Endothelial cell of umbilical vein (primary cell): ENCODE measurements around the gene TOP3B. TPM values are rescaled to one million over a fixed set of nuclear protein-coding genes. Genes with fewer than 3 reads are reported as not detected.
A peak's percentile ranks its signal among the peaks of the same experiment; 100 is the strongest.

Experiments
- BruUV-seq: library from RNA; stranded (reverse); fragments of 400-500 nt; replicated peaks from 2 replicates; lab custom pipeline; 2021; lab: Mats Ljungman, UMichigan
- CTCF ChIA-PET: fragments of 300-600, 350-600 bp; sonication (Branson Sonifier 250); formaldehyde crosslinking; loops from one replicate; lab custom pipeline; 2021; ENCODE audit warnings: antibody characterized with exemption, inconsistent platforms; lab: Charles Lee
- POLR2A ChIA-PET: fragments of 300-600, 350-600 bp; sonication (Branson Sonifier 250); formaldehyde crosslinking; loops from one replicate; lab custom pipeline; 2021; ENCODE audit warnings: antibody characterized with exemption, inconsistent platforms; lab: Charles Lee
- DNase-seq: peaks from one replicate; pipeline ENCODE4 v3.0.0-alpha.2; 2011; ENCODE audit warnings: low read depth, low spot score
- FAIRE-seq: peaks from 2 replicates; lab custom pipeline; 2011; peaks lifted over from hg19 to GRCh38; lab: Jason Lieb, UNC
- H2AFZ ChIP-seq: 2 replicates; pipeline ENCODE4 v1.6.0; 2012; ENCODE audit warnings: low read depth, low read length, control low read depth, inconsistent platforms
- H3K27ac ChIP-seq: 2 replicates; pipeline ENCODE4 v1.5.1; 2011; ENCODE audit warnings: low read depth, mild to moderate bottlenecking, control low read depth, low read length, moderate library complexity; ENCODE audit not compliant: insufficient read depth
- H3K27me3 ChIP-seq, 2 experiments: 2 replicates each; pipeline versions ENCODE4 v1.6.0 to v1.6.1; 2011; ENCODE audit warnings: low read length in 2 of 2, mixed read lengths in 1 of 2; ENCODE audit not compliant: control insufficient read depth in 2 of 2, insufficient read depth in 2 of 2
- H3K36me3 ChIP-seq, 2 experiments: 2 replicates in 1 of 2; 3 replicates in 1 of 2; pipeline ENCODE4 v1.5.1; 2011; ENCODE audit warnings: low read length in 2 of 2, mild to moderate bottlenecking in 1 of 2, moderate library complexity in 1 of 2; ENCODE audit not compliant: control insufficient read depth in 2 of 2, insufficient read depth in 2 of 2; ENCODE audit errors: extremely low read depth in 1 of 2
- H3K4me1 ChIP-seq: 3 replicates; pipeline ENCODE4 v1.5.1; 2011; ENCODE audit warnings: mild to moderate bottlenecking, low read length; ENCODE audit not compliant: control insufficient read depth, insufficient read depth; ENCODE audit errors: extremely low read depth
- H3K4me2 ChIP-seq: 2 replicates; pipeline ENCODE4 v1.6.1; 2011; ENCODE audit warnings: low read length, control low read depth, mixed read lengths; ENCODE audit not compliant: insufficient read depth
- H3K4me3 ChIP-seq, 3 experiments: fragments of 200-600 bp in 1 of 3; sonication (generic), shearing (Covaris generic) in 1 of 3; replicated peaks in 1 of 3; 2 replicates each; pipeline ENCODE4 v1.5.1; 2011 to 2016; ENCODE audit warnings: control low read depth in 3 of 3, low read length in 3 of 3, mild to moderate bottlenecking in 2 of 3, inconsistent platforms in 1 of 3, low read depth in 1 of 3, moderate library complexity in 1 of 3; ENCODE audit not compliant: insufficient read depth in 1 of 3
- H3K79me2 ChIP-seq: 2 replicates; pipeline ENCODE4 v1.6.0; 2012; ENCODE audit warnings: low read length, inconsistent platforms; ENCODE audit not compliant: control insufficient read depth, insufficient read depth
- H3K9ac ChIP-seq: replicated peaks from 2 replicates; pipeline ENCODE3; 2011; ENCODE audit warnings: low read length, control low read depth; ENCODE audit not compliant: insufficient read depth; ENCODE audit errors: extremely low read depth
- H3K9me1 ChIP-seq: replicated peaks from 3 replicates; pipeline ENCODE4 v1.6.0; 2011; ENCODE audit warnings: mild to moderate bottlenecking, low read length; ENCODE audit not compliant: control insufficient read depth, insufficient read depth; ENCODE audit errors: extremely low read depth
- H3K9me3 ChIP-seq: replicated peaks from 2 replicates; pipeline ENCODE4 v1.5.1; 2012; ENCODE audit warnings: low read length, inconsistent platforms; ENCODE audit not compliant: control insufficient read depth, insufficient read depth
- H4K20me1 ChIP-seq: replicated peaks from 2 replicates; pipeline ENCODE3; 2011; ENCODE audit warnings: mild to moderate bottlenecking, low read length; ENCODE audit not compliant: control insufficient read depth, insufficient read depth; ENCODE audit errors: extremely low read depth
- CTCF ChIP-seq, 2 donors: IDR thresholded peaks; 1 replicate in 1 of 2; 2 replicates in 1 of 2; pipeline ENCODE4 v1.5.1; 2011; ENCODE audit warnings: low read length in 2 of 2, mild to moderate bottlenecking in 2 of 2, moderate library complexity in 2 of 2, control low read depth in 1 of 2, inconsistent platforms in 1 of 2, low read depth in 1 of 2; ENCODE audit not compliant: insufficient read depth in 1 of 2; ENCODE audit errors: extremely low read depth in 1 of 2
- EZH2 ChIP-seq: IDR thresholded peaks from 2 replicates; pipeline ENCODE4 v1.6.1; 2012; ENCODE audit warnings: borderline replicate concordance, low read depth, mild to moderate bottlenecking, moderate library complexity, low read length, inconsistent platforms; ENCODE audit not compliant: severe bottlenecking
- FOS ChIP-seq: IDR thresholded peaks from 2 replicates; pipeline ENCODE4 v1.6.1; 2011; ENCODE audit warnings: mild to moderate bottlenecking, low read length, moderate library complexity, borderline replicate concordance; ENCODE audit not compliant: insufficient read depth
- GATA2 ChIP-seq: IDR thresholded peaks from 2 replicates; pipeline ENCODE4 v1.7.0; 2011; ENCODE audit warnings: low read depth, mild to moderate bottlenecking, moderate library complexity, mixed read lengths, low read length; ENCODE audit not compliant: insufficient read length, insufficient read depth
- JUN ChIP-seq: IDR thresholded peaks from 2 replicates; pipeline ENCODE4 v1.6.1; 2011; ENCODE audit warnings: borderline replicate concordance, low read depth; ENCODE audit not compliant: insufficient read length, insufficient read depth
- MYC ChIP-seq: IDR thresholded peaks from one replicate; pipeline ENCODE4 v1.6.1; 2011; ENCODE audit warnings: mild to moderate bottlenecking, low read depth, low read length
- POLR2A ChIP-seq: IDR thresholded peaks from 2 replicates; pipeline ENCODE4 v1.6.1; 2012; ENCODE audit warnings: low read depth, mild to moderate bottlenecking, control low read depth, low read length
- POLR2AphosphoS5 ChIP-seq: IDR thresholded peaks from 2 replicates; pipeline ENCODE4 v1.6.1; 2012; ENCODE audit warnings: low read depth, mild to moderate bottlenecking, control low read depth, low read length, moderate library complexity; ENCODE audit not compliant: insufficient read depth
- dilution Hi-C: fragments of 300-500 bp; cut with MboI; formaldehyde crosslinking; loops from one replicate; pipeline ENCODE4 v1.15.0; 2019; ENCODE audit warnings: low sequenced_read_pairs; ENCODE audit not compliant: extremely low pct_ligation_motif_present
- intact Hi-C: fragments of 100-400 bp; cut with micrococcal nuclease; formaldehyde crosslinking; loops from one replicate; pipeline ENCODE4 v1.10.0; 2022
- polyA plus RNA-seq, 4 experiments: library from polyadenylated mRNA; depleted of rRNA in 3 of 4; stranded (reverse) in 3 of 4; unstranded in 1 of 4; fragments of >200 nt; gene quantifications; 2 replicates each; pipeline versions ENCODE4 v1.2.1 to v1.2.3, GENCODE V29; 2011 to 2012; ENCODE audit warnings: missing spikeins in 1 of 4
- total RNA-seq: library from RNA; stranded (reverse); gene quantifications from 2 replicates; pipeline ENCODE4 v1.2.3, GENCODE V29; 2021
- TF ChIP-seq, protein P1 (sequence below): IDR thresholded peaks from 2 replicates; pipeline ENCODE4 v1.6.1; 2011; ENCODE audit not compliant: insufficient read depth, insufficient read length

The TOP3B gene
- total and polyA plus RNA-seq, 2 donors (not counting 3 experiments of a cell fraction or from before 2014, with no cell fraction given), result 25.2 to 56.5 TPM

- TF ChIP-seq POLR2AphosphoS5, result no peak
- TF ChIP-seq GATA2, result no peak
- no peak for TF ChIP-seq MYC
- no peak for TF ChIP-seq POLR2A
- TF ChIP-seq FOS, result no peak
- TF ChIP-seq JUN, result no peak
- no peak for TF ChIP-seq CTCF (IDR thresholded peaks at IDR 0.05; ENCODE audit: extremely low read depth in 1 of 2, insufficient read depth in 1 of 2, low read depth in 1 of 2, low read length in 2 of 2)
- TF ChIP-seq, protein P1, sequence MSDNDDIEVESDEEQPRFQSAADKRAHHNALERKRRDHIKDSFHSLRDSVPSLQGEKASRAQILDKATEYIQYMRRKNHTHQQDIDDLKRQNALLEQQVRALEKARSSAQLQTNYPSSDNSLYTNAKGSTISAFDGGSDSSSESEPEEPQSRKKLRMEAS, result no peak
- no peak for TF ChIP-seq EZH2
- Histone ChIP-seq H3K9ac (peak overlapping the region; percentile 33), H3K27ac (peak overlapping the region; percentile 86), H3K4me1 (peaks cover 83% of the 10 kb centered on the region), H3K27me3 (no peaks in the 10 kb centered on the region), H3K9me1 (no peaks in the 10 kb centered on the region), H3K4me2 (peak overlapping the region; percentile 7), H3K36me3 (peaks cover 15 to 29% of the 10 kb centered on the region in 2 experiments), H3K9me3 (no peaks in the 10 kb centered on the region), H3K79me2 (peaks cover 46% of the 10 kb centered on the region), H2AFZ (no peak overlapping the region), H4K20me1 (no peaks in the 10 kb centered on the region), H3K4me3 (no peak overlapping the region)
- BruUV-seq, result TSS peak; percentile 7
- POLR2A ChIA-PET, result interaction anchor here (0.7 kb wide), 2 partner anchors 50 to 366 kb away, joined by 4 to 5 read pairs; no protein-coding TSS in a partner anchor
- no peak for FAIRE-seq
- CTCF ChIA-PET, result interaction anchor here (1.2 to 13.1 kb wide), 2 partner anchors 9 to 31 kb away, joined by 6 to 292 read pairs; partner anchors contain the start of gene PPM1F
- intact Hi-C loops, result loop anchor here (1.0 to 2.0 kb wide), 2 partner anchors 9 to 205 kb away; no protein-coding TSS in a partner anchor
- dilution Hi-C loops, result loop anchor here (25.0 kb wide), 2 partner anchors 130 to 230 kb away; no protein-coding TSS in a partner anchor
- DNase-seq, result no peak
Measured at GRCh38 chr22:21941921-21942320, 40.7 kb downstream of the TOP3B start.
